Measurements from ENCODE around the gene PHLDB3.

Gene PHLDB3

DNA sequence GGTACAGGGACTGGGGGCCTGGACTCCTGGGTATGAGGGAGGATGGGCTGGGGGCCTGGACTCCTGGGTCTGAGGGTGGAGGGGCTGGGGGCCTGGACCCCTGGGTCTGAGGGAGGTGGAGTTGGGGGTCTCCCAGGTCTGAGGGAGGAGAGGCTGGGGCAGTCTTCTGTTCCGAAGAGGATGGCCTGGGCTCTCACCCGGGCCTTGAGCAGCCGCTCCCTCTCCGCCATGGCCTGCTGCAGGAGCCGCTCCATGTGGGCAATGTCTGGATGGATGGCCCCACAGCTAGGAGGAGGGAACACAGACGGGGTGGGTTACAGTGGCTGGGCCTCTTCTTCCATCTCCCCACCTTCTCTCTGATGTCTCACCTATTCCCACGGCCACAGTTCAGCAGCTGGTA lies 18.1 kb downstream of the PHLDB3 start:
- no peaks in the 10 kb centered on the region for H3K36me3 ChIP-seq (ENCODE audit: control insufficient read depth, insufficient read depth, low read length)

DNA sequence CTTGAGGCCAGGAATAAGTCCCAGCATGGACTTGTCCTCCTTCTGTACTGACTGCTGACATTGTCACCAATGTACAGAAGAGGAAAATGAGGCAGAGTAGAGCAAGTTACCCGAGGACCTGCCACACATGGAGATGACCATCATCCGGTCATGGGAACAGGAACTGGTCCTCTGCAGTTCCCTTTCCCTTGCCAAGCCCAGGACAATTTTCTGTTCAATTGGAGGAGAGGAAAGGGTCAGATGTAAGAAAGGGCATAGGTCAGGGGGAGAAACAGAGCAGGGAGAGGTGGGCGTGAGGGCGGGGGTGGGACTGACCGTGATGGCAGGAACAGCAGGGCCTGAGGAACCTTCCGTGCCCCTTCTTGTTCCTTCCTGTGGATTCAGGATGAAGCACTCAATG lies 18.6 kb downstream of the PHLDB3 start:
- no peak overlapping the region for H3K4me3 ChIP-seq (ENCODE audit: low read length)
- no peaks in the 10 kb centered on the region for H3K27me3 ChIP-seq (ENCODE audit: control insufficient read depth, insufficient read depth, low read length)
- H3K9me3 ChIP-seq (ENCODE audit: control insufficient read depth, low read length), result no peaks in the 10 kb centered on the region
- no peaks in the 10 kb centered on the region for H3K4me1 ChIP-seq (ENCODE audit: control insufficient read depth, insufficient read depth, low read length)
- H3K36me3 ChIP-seq (ENCODE audit: control insufficient read depth, insufficient read depth, low read length), result no peaks in the 10 kb centered on the region
- H3K9ac ChIP-seq (ENCODE audit: low read length), result no peak overlapping the region

More for the DNA sequence above, 18.1 kb downstream of the PHLDB3 start:
- H3K9me3 ChIP-seq (ENCODE audit: control insufficient read depth, low read length), result no peaks in the 10 kb centered on the region
- no peaks in the 10 kb centered on the region for H3K4me1 ChIP-seq (ENCODE audit: control insufficient read depth, insufficient read depth, low read length)
- H3K9ac ChIP-seq (ENCODE audit: low read length), result no peak overlapping the region
- no peaks in the 10 kb centered on the region for H3K27me3 ChIP-seq (ENCODE audit: control insufficient read depth, insufficient read depth, low read length)
- no peak overlapping the region for H3K4me3 ChIP-seq (ENCODE audit: low read length)

DNA sequence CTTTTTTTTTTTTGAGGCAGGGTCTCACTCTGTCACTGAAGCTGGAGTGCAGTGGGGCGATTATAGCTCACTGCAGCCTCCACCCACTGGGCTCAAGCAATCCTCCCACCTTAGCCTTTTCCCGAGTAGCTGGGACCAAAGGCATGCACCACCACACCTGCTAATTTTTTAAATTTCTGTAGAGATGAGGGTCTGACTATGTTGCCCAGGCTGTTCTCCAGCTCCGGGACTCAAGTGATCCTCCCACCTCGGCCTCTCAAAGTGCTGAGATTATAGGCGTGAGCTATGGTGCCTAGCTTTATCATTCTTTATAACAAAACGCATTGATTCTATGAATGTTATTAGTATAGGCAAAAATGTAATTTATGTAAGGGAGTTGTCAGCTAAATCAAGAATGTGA lies 21.3 kb downstream of the PHLDB3 start:
- H3K36me3 ChIP-seq (ENCODE audit: control insufficient read depth, insufficient read depth, low read length), result no peaks in the 10 kb centered on the region
- no peak overlapping the region for H3K4me3 ChIP-seq (ENCODE audit: low read length)
- H3K27me3 ChIP-seq (ENCODE audit: control insufficient read depth, insufficient read depth, low read length), result no peaks in the 10 kb centered on the region
- H3K9me3 ChIP-seq (ENCODE audit: control insufficient read depth, low read length), result no peaks in the 10 kb centered on the region
- no peak overlapping the region for H3K9ac ChIP-seq (ENCODE audit: low read length)
- no peaks in the 10 kb centered on the region for H3K4me1 ChIP-seq (ENCODE audit: control insufficient read depth, insufficient read depth, low read length)

DNA sequence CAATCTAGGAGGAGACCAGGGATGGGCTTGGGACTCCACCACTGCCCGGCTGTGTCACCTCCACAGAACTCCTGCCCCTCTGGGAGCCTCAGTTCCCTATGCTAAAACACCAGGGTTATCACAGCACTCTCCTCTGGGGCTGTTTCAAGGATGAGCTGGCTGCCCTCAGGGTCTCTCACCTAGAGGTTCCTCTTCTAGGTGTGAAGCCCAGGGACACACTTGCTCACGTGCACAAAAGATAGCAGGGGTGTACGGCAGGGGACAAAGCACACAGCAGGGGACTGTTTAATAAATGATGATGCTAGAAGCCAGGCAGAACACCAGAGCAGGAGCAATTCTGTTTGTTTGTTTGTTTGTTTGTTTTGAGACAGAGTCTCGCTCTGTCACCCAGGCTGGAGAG lies 22.4 kb downstream of the PHLDB3 start:
- H3K9me3 ChIP-seq (ENCODE audit: control insufficient read depth, low read length), result no peaks in the 10 kb centered on the region
- H3K4me1 ChIP-seq (ENCODE audit: control insufficient read depth, insufficient read depth, low read length), result no peaks in the 10 kb centered on the region
- no peaks in the 10 kb centered on the region for H3K36me3 ChIP-seq (ENCODE audit: control insufficient read depth, insufficient read depth, low read length)
- H3K9ac ChIP-seq (ENCODE audit: low read length), result no peak overlapping the region
- H3K27me3 ChIP-seq (ENCODE audit: control insufficient read depth, insufficient read depth, low read length), result no peaks in the 10 kb centered on the region
- no peak overlapping the region for H3K4me3 ChIP-seq (ENCODE audit: low read length)

DNA sequence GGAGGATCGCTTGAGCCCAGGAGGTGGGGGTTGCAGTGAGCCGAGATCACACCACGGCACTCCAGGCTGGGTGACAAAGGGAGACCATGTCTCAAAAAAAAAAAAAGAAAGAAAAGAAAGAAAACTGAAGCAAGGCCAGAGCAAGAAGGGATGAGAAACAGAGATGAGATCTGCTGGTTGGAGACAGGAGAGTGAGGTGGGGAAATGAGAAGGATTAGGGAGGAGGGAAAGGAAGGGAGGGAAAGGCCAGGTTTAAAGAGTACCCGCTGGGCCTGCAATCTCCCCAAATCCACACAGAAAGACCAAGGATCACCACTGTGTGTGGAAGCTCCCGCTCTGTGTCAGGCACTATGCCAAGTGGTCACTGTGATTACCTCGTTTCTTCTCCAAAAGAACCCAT lies 22.8 kb downstream of the PHLDB3 start:
- Histone ChIP-seq H3K9me3 (ENCODE audit: control insufficient read depth, low read length) (no peaks in the 10 kb centered on the region), H3K9ac (ENCODE audit: low read length) (no peak overlapping the region), H3K4me3 (ENCODE audit: low read length) (no peak overlapping the region), H3K36me3 (ENCODE audit: control insufficient read depth, insufficient read depth, low read length) (no peaks in the 10 kb centered on the region), H3K4me1 (ENCODE audit: control insufficient read depth, insufficient read depth, low read length) (no peaks in the 10 kb centered on the region), H3K27me3 (ENCODE audit: control insufficient read depth, insufficient read depth, low read length) (no peaks in the 10 kb centered on the region)

DNA sequence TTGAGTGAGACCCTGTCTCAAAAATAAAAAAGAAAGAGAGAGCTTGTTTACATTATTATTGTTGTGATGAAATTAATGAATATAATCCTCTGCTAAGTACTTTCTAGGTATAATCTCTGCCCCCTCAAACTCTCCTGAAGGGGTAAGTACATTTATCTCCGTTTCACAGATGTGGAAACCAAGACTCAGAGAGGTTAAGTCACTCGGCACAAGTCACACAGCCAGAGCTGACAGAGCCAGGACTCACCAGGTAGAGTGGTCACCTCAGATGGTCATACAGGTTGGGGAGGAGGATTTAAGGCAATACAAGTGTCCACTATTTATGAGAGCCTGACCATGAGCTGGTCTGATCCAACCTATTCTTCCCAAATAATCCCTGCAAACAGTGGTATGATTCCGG lies 24.0 kb downstream of the PHLDB3 start:
- Histone ChIP-seq H3K4me1 (ENCODE audit: control insufficient read depth, insufficient read depth, low read length) (no peaks in the 10 kb centered on the region), H3K9ac (ENCODE audit: low read length) (no peak overlapping the region), H3K27me3 (ENCODE audit: control insufficient read depth, insufficient read depth, low read length) (no peaks in the 10 kb centered on the region), H3K9me3 (ENCODE audit: control insufficient read depth, low read length) (no peaks in the 10 kb centered on the region), H3K4me3 (ENCODE audit: low read length) (no peak overlapping the region), H3K36me3 (ENCODE audit: control insufficient read depth, insufficient read depth, low read length) (no peaks in the 10 kb centered on the region)

DNA sequence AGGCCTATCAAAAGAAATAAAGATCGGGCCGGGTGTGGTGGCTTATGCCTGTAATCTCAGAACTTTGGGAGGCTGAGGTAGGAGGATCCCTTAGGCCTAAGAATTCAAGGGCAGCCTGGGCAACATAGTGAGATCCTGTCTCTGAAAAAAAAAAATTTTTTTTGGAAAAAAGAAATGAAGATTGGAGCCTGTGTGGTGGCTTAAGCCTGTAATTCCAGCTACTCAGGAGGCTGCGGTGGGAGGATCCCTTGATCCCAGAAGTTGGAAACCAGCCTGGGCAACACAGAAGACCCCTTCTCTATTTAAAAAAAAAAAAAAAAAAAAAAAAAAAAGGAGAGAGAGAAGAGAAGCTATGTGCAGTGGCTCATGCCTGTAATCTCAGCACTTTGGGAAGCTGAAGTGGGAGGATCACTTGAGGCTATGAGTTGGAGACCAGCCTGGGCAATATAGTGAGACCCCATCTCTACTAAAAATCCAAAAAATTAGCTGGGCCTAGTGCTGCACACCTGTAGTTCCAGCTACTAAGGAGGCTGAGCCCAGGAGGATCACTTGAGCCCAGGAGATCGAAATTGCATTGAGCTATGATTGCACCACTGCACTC lies 24.5 kb downstream of the PHLDB3 start:
- Histone ChIP-seq H3K9ac (ENCODE audit: low read length) (no peak overlapping the region), H3K4me3 (ENCODE audit: low read length) (no peak overlapping the region), H3K4me1 (ENCODE audit: control insufficient read depth, insufficient read depth, low read length) (no peaks in the 10 kb centered on the region), H3K36me3 (ENCODE audit: control insufficient read depth, insufficient read depth, low read length) (no peaks in the 10 kb centered on the region), H3K9me3 (ENCODE audit: control insufficient read depth, low read length) (no peaks in the 10 kb centered on the region), H3K27me3 (ENCODE audit: control insufficient read depth, insufficient read depth, low read length) (no peaks in the 10 kb centered on the region)

DNA sequence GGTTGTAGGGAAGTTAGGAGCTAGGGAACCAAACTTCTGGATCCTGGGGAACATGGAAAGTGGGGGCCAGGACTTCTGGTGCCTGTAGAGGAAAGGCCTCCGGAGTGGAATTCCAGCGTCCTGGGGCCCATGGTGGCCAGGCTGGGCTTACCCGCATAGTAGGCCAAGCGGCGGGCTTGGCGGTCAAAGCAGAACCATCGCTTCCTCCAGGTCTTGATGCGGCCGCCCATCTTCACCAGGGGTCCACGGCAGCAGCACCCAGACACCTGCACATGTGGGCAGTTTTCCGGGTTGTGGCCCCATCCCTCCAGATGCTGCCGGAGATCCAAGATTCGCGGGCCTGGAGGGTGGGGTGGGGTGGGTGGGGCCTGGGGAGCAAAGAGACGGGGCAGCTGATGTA lies 25.3 kb downstream of the PHLDB3 start:
- Histone ChIP-seq H3K9me3 (ENCODE audit: control insufficient read depth, low read length) (no peaks in the 10 kb centered on the region), H3K27me3 (ENCODE audit: control insufficient read depth, insufficient read depth, low read length) (no peaks in the 10 kb centered on the region), H3K4me3 (ENCODE audit: low read length) (no peak overlapping the region), H3K36me3 (ENCODE audit: control insufficient read depth, insufficient read depth, low read length) (no peaks in the 10 kb centered on the region), H3K9ac (ENCODE audit: low read length) (no peak overlapping the region), H3K4me1 (ENCODE audit: control insufficient read depth, insufficient read depth, low read length) (peaks cover 8% of the 10 kb centered on the region)

DNA sequence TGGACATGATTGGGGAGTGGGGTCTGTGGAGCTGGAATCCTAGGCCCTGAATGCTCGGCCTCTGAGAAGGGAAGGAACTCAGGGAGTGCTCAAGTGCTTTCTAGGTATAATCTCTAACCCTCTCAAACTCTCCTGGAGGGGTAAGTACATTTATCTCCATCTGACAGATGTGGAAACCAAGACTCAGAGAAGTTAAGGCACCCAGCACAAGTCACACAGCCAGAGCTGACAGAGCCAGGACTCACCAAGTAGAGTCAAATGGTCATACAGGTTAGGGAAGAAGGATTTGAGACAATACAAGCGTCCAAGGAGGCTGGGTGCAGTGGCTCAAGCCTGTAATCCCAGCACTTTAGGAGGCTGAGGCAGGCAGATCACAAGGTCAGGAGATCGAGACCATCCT lies 26.2 kb downstream of the PHLDB3 start:
- H3K4me3 ChIP-seq (ENCODE audit: low read length), result no peak overlapping the region
- H3K4me1 ChIP-seq (ENCODE audit: control insufficient read depth, insufficient read depth, low read length), result peaks cover 10% of the 10 kb centered on the region
- no peaks in the 10 kb centered on the region for H3K36me3 ChIP-seq (ENCODE audit: control insufficient read depth, insufficient read depth, low read length)
- H3K27me3 ChIP-seq (ENCODE audit: control insufficient read depth, insufficient read depth, low read length), result no peaks in the 10 kb centered on the region
- no peaks in the 10 kb centered on the region for H3K9me3 ChIP-seq (ENCODE audit: control insufficient read depth, low read length)
- no peak overlapping the region for H3K9ac ChIP-seq (ENCODE audit: low read length)

DNA sequence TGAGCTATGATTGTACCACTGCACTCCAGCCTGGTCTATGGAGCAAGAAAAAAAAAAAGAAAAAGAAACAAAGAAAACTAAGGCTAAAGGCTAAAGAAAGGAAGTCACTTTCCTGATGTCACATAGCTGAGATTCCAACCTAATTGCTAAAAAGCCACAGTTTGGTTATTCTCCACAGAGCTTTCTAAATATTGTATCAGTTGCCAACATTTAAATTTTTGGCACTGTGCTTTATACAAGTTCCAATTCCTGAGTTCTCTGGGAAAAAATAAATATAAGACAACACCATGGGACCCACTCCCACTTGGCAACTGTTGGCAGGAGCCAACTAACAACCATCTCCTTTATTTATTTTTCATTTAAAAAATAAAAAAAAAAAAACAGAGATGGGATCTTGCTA lies 27.9 kb downstream of the PHLDB3 start:
- Histone ChIP-seq H3K9me3 (ENCODE audit: control insufficient read depth, low read length) (no peaks in the 10 kb centered on the region), H3K9ac (ENCODE audit: low read length) (no peak overlapping the region), H3K36me3 (ENCODE audit: control insufficient read depth, insufficient read depth, low read length) (no peaks in the 10 kb centered on the region), H3K27me3 (ENCODE audit: control insufficient read depth, insufficient read depth, low read length) (no peaks in the 10 kb centered on the region), H3K4me3 (ENCODE audit: low read length) (no peak overlapping the region), H3K4me1 (ENCODE audit: control insufficient read depth, insufficient read depth, low read length) (peaks cover 10% of the 10 kb centered on the region)

DNA sequence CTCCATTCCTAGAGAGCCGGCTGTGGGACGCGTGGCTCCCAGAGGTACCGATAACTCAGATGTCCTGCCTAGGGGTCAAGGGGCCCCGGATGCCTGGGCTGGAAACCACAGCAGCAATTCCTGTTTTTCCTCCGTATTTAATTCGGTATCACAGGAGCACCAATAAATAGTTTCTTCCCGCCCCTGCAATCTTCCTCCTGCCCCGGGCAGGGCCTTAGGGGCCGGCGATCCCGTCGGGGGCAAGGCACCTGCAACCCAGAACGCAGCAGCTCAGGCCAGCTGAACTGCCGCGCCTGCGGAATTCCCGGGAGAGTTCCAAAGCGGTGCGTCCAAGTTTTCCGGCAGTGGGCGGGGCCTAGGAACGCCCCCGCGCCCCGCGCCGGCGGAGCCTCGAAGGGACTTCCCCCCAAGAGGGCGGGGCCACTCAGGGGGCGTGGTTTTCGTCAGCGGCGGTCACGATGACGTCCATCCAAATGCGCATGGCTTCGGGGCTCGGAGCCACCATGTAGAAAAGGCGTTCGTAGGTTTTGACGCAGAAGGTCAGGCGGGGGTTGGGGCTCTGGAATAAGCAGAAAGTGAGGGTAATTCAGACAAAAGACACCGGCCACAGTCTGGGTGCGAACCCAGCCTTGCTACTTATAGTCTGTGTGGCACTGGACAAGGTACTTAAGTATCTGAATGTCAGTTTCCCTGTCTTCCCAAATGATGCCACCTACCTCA lies 29.4 kb downstream of the PHLDB3 start:
- H3K36me3 ChIP-seq (ENCODE audit: control insufficient read depth, insufficient read depth, low read length), result no peaks in the 10 kb centered on the region

DNA sequence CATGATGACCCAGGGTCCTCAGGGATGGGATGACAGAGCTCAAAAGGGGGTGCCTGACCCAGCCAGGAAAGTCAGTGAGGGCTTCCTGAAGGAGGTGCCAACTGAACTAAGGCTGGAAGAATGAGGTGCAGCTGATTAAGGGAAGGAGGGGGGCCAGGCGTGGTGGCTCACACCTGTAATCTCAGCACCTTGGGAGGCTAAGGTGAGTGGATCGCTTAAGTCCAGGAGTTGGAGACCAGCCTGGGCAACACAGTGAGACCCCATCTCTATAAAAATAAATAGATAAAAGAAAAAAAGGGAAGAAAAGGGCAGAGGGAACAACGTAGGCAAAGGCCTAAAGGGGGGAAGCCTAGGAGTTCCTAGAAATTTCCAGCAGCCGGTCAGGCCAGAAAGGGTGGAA lies 30.1 kb downstream of the PHLDB3 start:
- no peaks in the 10 kb centered on the region for H3K9me3 ChIP-seq (ENCODE audit: control insufficient read depth, low read length)
- no peaks in the 10 kb centered on the region for H3K36me3 ChIP-seq (ENCODE audit: control insufficient read depth, insufficient read depth, low read length)
- peaks cover 10% of the 10 kb centered on the region for H3K4me1 ChIP-seq (ENCODE audit: control insufficient read depth, insufficient read depth, low read length)
- no peak overlapping the region for H3K9ac ChIP-seq (ENCODE audit: low read length)
- H3K27me3 ChIP-seq (ENCODE audit: control insufficient read depth, insufficient read depth, low read length), result no peaks in the 10 kb centered on the region
- H3K4me3 ChIP-seq (ENCODE audit: low read length), result no peak overlapping the region

More for the DNA sequence above, 29.4 kb downstream of the PHLDB3 start:
- peak overlapping the region; percentile 23 for H3K4me3 ChIP-seq (ENCODE audit: low read length)
- peak overlapping the region; percentile 46 for H3K9ac ChIP-seq (ENCODE audit: low read length)
- H3K9me3 ChIP-seq (ENCODE audit: control insufficient read depth, low read length), result no peaks in the 10 kb centered on the region
- no peaks in the 10 kb centered on the region for H3K27me3 ChIP-seq (ENCODE audit: control insufficient read depth, insufficient read depth, low read length)
- H3K4me1 ChIP-seq (ENCODE audit: control insufficient read depth, insufficient read depth, low read length), result peaks cover 10% of the 10 kb centered on the region

Measured in mucosa of stomach (tissue), 1 donor.